Activated CD8-positive, alpha-beta memory T cell treated with anti-CD3 and anti-CD28 coated beads, Interleukin-2, amount 50 U/mL, for 1 hour (primary cell): ENCODE data around the gene SSH3.
"Not testable (repeated sequence)": the region's sequence is repeated elsewhere in the genome, so short reads cannot be mapped to it uniquely, and the experiment has no call there.

Source experiments
- DNase-seq: peaks from one replicate; pipeline ENCODE4 v3.0.0-alpha.2; 2020; ENCODE audit errors: extremely low read depth

The SSH3 gene

GRCh38 chr11:67303132-67303834, at the start of gene SSH3:
SSH3 (plus strand) TSS chr11:67303530; CDS start chr11:67303626, 96 bp downstream.
- no peak for DNase-seq

DNA sequence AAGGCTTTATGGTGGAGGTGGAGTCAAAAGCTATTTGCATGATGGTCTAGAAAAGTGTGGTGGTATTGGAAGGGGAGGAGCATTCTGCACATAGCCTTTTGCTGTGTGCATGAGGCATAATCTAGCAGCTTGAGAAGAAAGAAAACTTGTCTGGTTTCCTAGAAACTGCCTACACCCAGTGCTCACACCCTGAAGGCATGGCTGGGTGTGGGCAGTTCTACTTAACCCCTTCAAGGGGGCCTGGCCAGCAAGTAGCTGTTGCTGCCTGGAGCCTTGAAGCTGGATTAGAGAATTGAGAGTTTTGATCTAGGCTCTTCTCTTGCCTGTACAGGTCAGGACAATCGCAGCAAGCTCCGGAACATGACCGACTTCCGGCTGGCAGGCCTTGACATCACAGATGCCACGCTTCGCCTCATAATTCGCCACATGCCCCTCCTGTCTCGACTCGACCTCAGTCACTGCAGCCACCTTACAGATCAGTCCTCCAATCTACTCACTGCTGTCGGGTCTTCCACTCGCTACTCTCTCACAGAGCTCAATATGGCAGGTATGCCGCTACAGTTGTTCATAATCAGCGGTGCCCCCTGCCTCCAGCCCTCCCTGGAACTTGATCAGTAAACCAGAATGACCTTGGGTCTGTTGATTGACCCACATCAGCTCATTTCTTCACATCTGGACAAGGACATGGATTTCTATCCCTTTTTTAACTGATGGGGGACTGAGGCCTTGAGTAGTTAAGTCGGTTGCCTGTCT, 49.3 kb upstream of the SSH3 start:
- DNase-seq = no peak

- DNase-seq = no peak
Measured at GRCh38 chr11:67254798-67255197, 48.5 kb upstream of the SSH3 start.

GRCh38 chr11:67255353-67255752, 48.0 kb upstream of the SSH3 start:
- DNase-seq = no peak

- DNase-seq = no peak
Measured at GRCh38 chr11:67255864-67256263, 47.5 kb upstream of the SSH3 start.

GRCh38 chr11:67256477-67257135, 46.7 kb upstream of the SSH3 start:
- DNase-seq = no peak

DNA sequence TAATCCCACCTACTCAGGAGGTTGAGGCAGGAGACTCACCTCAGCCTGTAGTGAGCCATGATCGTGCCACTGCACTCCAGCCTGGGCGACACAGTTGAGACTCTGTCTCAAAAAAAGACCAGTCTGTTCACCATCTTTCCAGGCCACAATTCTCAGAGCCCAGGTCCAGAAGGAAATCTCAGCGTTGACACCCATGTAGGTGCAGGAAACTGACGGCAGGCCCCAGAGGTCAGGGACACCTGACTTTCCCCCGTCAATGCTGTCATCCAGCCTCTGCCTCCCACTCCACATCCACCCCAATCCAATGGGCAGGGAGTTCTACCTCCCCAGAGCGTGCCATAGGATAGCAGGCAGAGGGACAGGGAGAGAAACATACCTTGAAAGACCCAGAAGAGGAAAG, 42.9 kb upstream of the SSH3 start:
- no peak for DNase-seq

DNA sequence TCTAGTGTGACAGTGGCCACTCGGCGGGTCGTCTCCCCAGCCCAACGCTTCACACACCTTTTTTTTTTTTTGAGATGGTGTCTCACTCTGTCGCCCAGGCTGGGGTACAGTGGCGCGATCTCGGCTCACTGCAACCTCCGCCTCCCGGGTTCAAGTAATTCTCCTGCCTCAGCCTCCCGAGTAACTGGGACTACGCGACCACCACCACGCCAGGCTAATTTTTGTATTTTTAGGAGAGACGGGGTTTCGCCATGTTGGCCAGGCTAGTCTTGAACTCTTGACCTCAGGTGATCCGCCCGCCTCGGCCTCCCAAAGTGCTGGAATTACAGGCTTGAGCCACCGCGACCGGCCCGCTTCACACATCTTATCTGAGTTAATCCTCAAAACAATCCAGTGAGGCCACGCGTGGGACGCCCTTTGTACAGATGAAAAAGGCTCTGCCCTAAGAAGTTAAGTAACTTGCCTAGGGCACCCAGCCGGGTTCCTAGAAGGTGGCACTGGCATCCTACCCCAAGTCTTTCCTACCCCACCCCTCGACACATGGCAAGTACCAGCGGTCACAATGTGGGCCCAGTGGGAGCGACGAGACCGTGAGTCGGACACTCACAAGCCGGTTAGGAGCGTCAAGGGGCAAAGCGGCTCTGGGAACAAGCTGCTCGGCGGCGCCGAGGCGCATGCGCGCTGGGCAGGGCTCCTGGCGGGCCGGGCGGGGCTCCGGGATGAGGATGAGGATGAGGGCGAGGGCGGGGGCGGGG, 42.3 kb upstream of the SSH3 start:
- DNase-seq = not testable (repeated sequence)

DNA sequence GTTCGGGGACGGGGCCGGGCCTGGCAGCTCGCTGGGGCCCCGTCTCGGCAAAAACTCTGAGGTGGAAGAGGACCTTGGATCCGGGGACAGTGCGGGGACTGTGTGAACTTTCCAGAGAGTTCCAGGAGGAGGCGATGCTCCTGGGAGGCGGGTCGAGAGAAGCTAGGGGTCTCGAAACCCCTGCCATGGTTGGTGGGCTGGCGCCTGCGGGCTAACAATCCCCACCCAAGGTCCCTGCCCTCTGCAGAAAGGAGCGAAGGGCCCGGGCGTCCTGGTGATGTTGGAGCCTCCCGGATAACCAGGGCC, 41.7 kb upstream of the SSH3 start:
- no peak for DNase-seq

GRCh38 chr11:67261946-67262681, 41.2 kb upstream of the SSH3 start:
- DNase-seq = no peak

DNA sequence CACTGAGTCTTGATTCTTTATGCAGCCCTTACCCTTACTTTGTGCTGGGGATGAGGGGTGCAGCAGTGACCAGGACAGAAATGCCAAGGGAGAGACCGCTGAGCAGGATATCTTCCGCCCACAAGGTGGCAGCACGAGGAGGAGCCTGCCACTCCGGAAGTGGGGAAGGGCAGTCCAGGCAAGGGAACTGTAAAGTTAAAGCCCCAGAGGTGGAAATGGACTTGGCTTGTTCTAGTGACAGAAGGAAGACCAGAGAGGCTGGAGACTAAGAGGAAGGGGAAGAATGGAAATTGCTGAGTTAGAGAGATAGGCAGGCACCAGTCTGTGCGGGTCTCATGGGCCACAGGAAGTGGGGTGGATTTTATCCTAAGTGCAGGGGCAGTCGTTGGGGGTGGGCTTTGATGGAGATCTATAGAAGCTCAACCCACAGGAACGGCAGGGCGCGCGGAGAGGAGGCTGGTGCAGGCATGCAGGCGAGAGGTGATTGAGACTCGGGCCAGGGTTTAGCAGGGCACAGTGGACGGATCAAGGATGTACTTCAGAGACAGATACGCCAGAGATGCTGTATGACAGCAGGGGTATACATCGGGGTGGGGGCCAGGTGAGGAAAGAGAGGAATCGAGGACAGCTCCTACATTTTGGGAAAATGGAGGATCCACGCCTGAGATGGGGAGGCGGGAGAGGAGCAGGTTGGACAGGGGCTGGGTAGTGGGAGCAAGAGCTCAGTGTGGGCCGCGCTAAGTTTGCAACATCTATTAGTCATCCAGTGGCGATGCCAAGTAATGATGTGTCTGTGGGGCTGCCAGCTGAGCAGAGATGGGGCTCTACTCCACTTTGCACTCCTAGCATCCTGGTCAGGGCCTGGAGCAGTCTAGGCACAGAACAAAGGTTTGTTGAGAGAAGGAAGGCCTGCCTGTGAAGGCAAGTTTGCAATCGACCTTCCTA, 40.3 kb upstream of the SSH3 start:
- DNase-seq = no peak

- no peak for DNase-seq
Measured at GRCh38 chr11:67264260-67264659, 39.1 kb upstream of the SSH3 start.

DNA sequence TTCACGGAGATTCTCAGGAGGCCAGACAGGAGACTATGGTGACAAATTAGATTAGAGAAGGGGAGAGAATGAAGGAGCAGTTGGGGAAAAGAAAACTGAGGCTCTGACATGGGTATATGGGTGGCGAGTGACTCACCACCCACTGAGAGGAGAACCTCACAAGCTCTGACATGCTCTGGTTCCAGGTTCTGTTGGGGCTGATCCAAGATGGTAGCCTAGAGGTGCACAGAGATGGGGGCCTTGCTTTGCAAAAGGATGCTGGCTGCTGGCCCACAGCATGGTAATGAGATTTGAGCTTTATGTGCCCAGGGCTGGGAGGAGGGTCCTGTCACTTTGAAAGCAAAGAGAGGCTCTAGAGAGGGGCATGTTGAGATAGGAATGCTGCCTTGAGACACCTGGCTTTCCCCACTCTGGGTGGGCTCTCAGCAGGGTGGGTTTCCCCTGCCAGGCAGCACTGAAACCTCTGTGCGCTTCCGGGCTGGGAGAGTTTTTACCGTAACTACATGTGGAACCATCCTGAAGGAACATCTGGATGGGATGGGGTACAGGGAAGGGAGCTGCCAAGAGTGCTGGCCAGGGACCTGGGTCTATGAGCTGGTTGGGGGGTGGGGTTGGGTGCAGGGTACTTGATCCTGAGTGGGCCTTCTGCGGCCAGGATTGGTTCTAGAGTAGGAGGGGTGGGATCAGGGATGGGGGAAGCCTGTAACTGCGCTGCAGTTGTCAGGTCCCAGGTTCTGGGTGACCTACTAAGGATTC, 38.3 kb upstream of the SSH3 start:
- no peak for DNase-seq

GRCh38 chr11:67265633-67266448, 37.5 kb upstream of the SSH3 start:
- no peak for DNase-seq

- DNase-seq = no peak
Measured at GRCh38 chr11:67266449-67267187, 36.7 kb upstream of the SSH3 start, which contains the start of gene GRK2. GRK2 (plus strand) TSS chr11:67266473; CDS start chr11:67266700, 227 bp downstream.

DNA sequence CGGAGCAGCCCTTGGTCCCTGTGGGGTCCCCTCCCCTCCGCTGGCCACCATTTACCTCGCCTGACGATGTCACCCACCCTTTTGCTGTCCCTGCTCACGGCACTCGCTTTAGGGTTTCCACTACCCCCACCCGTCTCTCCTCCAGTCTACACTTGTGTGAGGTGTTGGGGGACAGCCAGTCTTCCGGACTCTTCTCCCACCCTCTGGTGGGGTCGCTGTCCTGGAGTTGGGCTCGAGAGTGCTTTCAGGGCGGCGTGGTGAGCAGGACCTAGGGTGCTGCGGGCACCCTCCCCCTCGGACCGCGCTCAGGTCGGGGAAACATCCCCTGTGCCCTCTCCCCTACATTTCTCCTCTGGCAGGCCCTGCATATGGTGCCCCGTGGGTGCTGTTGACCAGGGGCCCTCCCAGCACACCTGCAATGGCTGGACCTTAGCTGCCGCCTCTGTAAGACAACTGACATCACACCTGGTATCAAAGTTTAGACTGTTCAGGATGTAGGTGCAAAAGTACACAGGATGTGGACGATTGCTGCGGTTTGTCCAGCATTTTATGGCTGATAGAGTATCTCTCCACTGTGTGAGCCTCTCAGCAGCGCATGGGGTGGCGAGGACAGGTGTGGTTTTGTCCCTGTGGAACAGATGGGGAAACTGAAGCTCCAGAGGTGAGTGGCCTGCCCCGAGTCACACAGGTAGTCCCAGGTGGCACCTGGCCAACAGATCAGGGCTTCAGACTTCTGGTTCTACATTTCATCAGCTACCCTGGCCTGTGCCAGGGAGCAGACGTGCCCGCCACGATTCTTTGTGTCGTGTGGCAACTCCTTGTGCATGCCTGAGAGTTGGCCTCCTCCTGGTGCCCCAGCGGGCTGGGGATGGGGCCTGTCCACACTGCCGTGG, 35.9 kb upstream of the SSH3 start:
- no peak for DNase-seq
